Loucy (cell line): ENCODE measurements around the gene LRRC10.

Source experiments
- EZH2phosphoT487 ChIP-seq: fragments of 200-600 bp; IDR thresholded peaks from 2 replicates; pipeline ENCODE4 v1.6.1; 2018; ENCODE audit warnings: antibody characterized with exemption, mild to moderate bottlenecking, moderate library complexity, borderline replicate concordance
- TF ChIP-seq, protein P1 (sequence below): fragments of 200-600 bp; sonication (generic); conservative IDR thresholded peaks from 2 replicates; pipeline ENCODE4 v1.5.1; 2014; ENCODE audit warnings: mild to moderate bottlenecking, antibody characterized with exemption, low read length

DNA sequence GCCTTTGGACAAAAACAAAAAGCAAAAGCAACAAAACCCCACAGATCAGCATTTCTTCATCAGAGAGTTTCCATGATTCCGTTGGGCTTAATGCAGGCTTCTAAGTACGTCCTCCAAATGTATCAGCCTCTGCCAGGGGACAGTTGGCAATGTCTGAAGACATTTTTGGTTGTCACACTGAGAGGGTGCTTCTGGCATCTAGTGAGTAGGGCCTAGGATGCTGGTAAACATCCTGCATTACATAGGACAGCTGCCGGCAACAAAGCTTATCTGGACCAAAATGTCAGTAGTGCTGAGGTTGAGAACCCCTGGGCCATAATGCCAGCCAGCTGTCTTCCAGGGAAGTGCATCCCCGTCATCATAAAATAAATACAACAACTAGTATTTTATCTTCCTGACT is 9.4 kb upstream of the LRRC10 start:
- TF ChIP-seq, protein P1, sequence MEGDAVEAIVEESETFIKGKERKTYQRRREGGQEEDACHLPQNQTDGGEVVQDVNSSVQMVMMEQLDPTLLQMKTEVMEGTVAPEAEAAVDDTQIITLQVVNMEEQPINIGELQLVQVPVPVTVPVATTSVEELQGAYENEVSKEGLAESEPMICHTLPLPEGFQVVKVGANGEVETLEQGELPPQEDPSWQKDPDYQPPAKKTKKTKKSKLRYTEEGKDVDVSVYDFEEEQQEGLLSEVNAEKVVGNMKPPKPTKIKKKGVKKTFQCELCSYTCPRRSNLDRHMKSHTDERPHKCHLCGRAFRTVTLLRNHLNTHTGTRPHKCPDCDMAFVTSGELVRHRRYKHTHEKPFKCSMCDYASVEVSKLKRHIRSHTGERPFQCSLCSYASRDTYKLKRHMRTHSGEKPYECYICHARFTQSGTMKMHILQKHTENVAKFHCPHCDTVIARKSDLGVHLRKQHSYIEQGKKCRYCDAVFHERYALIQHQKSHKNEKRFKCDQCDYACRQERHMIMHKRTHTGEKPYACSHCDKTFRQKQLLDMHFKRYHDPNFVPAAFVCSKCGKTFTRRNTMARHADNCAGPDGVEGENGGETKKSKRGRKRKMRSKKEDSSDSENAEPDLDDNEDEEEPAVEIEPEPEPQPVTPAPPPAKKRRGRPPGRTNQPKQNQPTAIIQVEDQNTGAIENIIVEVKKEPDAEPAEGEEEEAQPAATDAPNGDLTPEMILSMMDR, result no peak
- TF ChIP-seq EZH2phosphoT487, result no peak
